ENCODE measurements around the gene JPT2. TPM values are rescaled to one million over a fixed set of nuclear protein-coding genes. Genes with fewer than 3 reads are reported as not detected.

JPT2 gene
- total RNA-seq, 2 experiments from 2014 or later, result 56.1 to 61.7 TPM

GRCh38 chr16:1668612-1669319 lies 9.3 kb upstream of the JPT2 start:
- Mint-ChIP-seq H3K36me3 (ENCODE audit: low read depth) (peaks cover 52% of the 10 kb centered on the region), H3K9me3 (ENCODE audit: insufficient read depth) (no peaks in the 10 kb centered on the region), H3K4me3 (no peak overlapping the region), H3K27ac (no peak overlapping the region), H3K27me3 (ENCODE audit: low read depth) (no peaks in the 10 kb centered on the region), H3K4me1 (ENCODE audit: low read depth) (no peaks in the 10 kb centered on the region)
- no peak for DNase-seq
- ChIA-PET CTCF (no interaction called here), POLR2A (no interaction called here)
- no peak for ATAC-seq

- Mint-ChIP-seq H3K36me3 (ENCODE audit: low read depth) (peaks cover 56% of the 10 kb centered on the region), H3K27me3 (ENCODE audit: low read depth) (no peaks in the 10 kb centered on the region), H3K9me3 (ENCODE audit: insufficient read depth) (no peaks in the 10 kb centered on the region), H3K27ac (no peak overlapping the region), H3K4me1 (ENCODE audit: low read depth) (no peaks in the 10 kb centered on the region), H3K4me3 (no peak overlapping the region)
- ChIA-PET POLR2A (no interaction called here), CTCF (no interaction called here)
- DNase-seq (no peak), ATAC-seq (no peak)
Observed at GRCh38 chr16:1669698-1670097, 8.4 kb upstream of the JPT2 start.

GRCh38 chr16:1670371-1670770 lies 7.7 kb upstream of the JPT2 start:
- POLR2A ChIA-PET, result no interaction called here
- Mint-ChIP-seq H3K27me3 (ENCODE audit: low read depth) (no peaks in the 10 kb centered on the region), H3K4me3 (no peak overlapping the region), H3K27ac (no peak overlapping the region), H3K4me1 (ENCODE audit: low read depth) (no peaks in the 10 kb centered on the region), H3K36me3 (ENCODE audit: low read depth) (peaks cover 63% of the 10 kb centered on the region), H3K9me3 (ENCODE audit: insufficient read depth) (no peaks in the 10 kb centered on the region)
- CTCF ChIA-PET, result no interaction called here
- ATAC-seq, result no peak
- no peak for DNase-seq

- H3K4me1 Mint-ChIP-seq (ENCODE audit: low read depth), result no peaks in the 10 kb centered on the region
- H3K9me3 Mint-ChIP-seq (ENCODE audit: insufficient read depth), result no peaks in the 10 kb centered on the region
- no peak for ATAC-seq
- no peak overlapping the region for H3K27ac Mint-ChIP-seq
- no peak overlapping the region for H3K4me3 Mint-ChIP-seq
- CTCF ChIA-PET, result no interaction called here
- DNase-seq, result no peak
- peaks cover 68% of the 10 kb centered on the region for H3K36me3 Mint-ChIP-seq (ENCODE audit: low read depth)
- POLR2A ChIA-PET, result no interaction called here
- no peaks in the 10 kb centered on the region for H3K27me3 Mint-ChIP-seq (ENCODE audit: low read depth)
Observed at GRCh38 chr16:1670866-1671265, 7.2 kb upstream of the JPT2 start.

- ChIA-PET POLR2A (no interaction called here), CTCF (interaction anchor here (1.7 kb wide), 1 partner anchor 32 kb away, joined by 5 read pairs; the partner anchor contains the start of gene MAPK8IP3)
- H3K36me3 Mint-ChIP-seq (ENCODE audit: low read depth), result peaks cover 58% of the 10 kb centered on the region
- no peak for ATAC-seq
- H3K9me3 Mint-ChIP-seq (ENCODE audit: insufficient read depth), result no peaks in the 10 kb centered on the region
- DNase-seq, result no peak
- no peaks in the 10 kb centered on the region for H3K27me3 Mint-ChIP-seq (ENCODE audit: low read depth)
- no peak overlapping the region for H3K27ac Mint-ChIP-seq
- H3K4me1 Mint-ChIP-seq (ENCODE audit: low read depth), result peaks cover 9% of the 10 kb centered on the region
- no peak overlapping the region for H3K4me3 Mint-ChIP-seq
Observed at GRCh38 chr16:1673424-1674151, 4.5 kb upstream of the JPT2 start.

- H3K27me3 Mint-ChIP-seq (ENCODE audit: low read depth), result no peaks in the 10 kb centered on the region
- DNase-seq, result no peak
- H3K9me3 Mint-ChIP-seq (ENCODE audit: insufficient read depth), result no peaks in the 10 kb centered on the region
- no peak for ATAC-seq
- H3K36me3 Mint-ChIP-seq (ENCODE audit: low read depth), result peaks cover 58% of the 10 kb centered on the region
- CTCF ChIA-PET, result interaction anchor here (1.7 kb wide), 1 partner anchor 32 kb away, joined by 5 read pairs; the partner anchor contains the start of gene MAPK8IP3
- H3K27ac Mint-ChIP-seq, result no peak overlapping the region
- H3K4me1 Mint-ChIP-seq (ENCODE audit: low read depth), result peaks cover 15% of the 10 kb centered on the region
- H3K4me3 Mint-ChIP-seq, result no peak overlapping the region
- POLR2A ChIA-PET, result no interaction called here
Observed at GRCh38 chr16:1674306-1674705, 3.8 kb upstream of the JPT2 start.

GRCh38 chr16:1674751-1675664 lies 3.1 kb upstream of the JPT2 start:
- H3K4me3 Mint-ChIP-seq, result no peak overlapping the region
- CTCF ChIA-PET, result interaction anchor here (1.7 kb wide), 1 partner anchor 31 kb away, joined by 5 read pairs; the partner anchor contains the start of gene MAPK8IP3
- DNase-seq (no peak), ATAC-seq (no peak)
- no peaks in the 10 kb centered on the region for H3K27me3 Mint-ChIP-seq (ENCODE audit: low read depth)
- H3K27ac Mint-ChIP-seq, result no peak overlapping the region
- peaks cover 53% of the 10 kb centered on the region for H3K36me3 Mint-ChIP-seq (ENCODE audit: low read depth)
- H3K9me3 Mint-ChIP-seq (ENCODE audit: insufficient read depth), result no peaks in the 10 kb centered on the region
- peaks cover 20% of the 10 kb centered on the region for H3K4me1 Mint-ChIP-seq (ENCODE audit: low read depth)
- POLR2A ChIA-PET, result no interaction called here

GRCh38 chr16:1676661-1677060 lies 1.4 kb upstream of the JPT2 start:
- DNase-seq (no peak), ATAC-seq (no peak)
- Mint-ChIP-seq H3K27ac (no peak overlapping the region), H3K36me3 (ENCODE audit: low read depth) (peaks cover 48% of the 10 kb centered on the region), H3K4me3 (no peak overlapping the region), H3K27me3 (ENCODE audit: low read depth) (no peaks in the 10 kb centered on the region), H3K4me1 (ENCODE audit: low read depth) (peaks cover 36% of the 10 kb centered on the region), H3K9me3 (ENCODE audit: insufficient read depth) (no peaks in the 10 kb centered on the region)
- ChIA-PET POLR2A (no interaction called here), CTCF (interaction anchor here (1.0 to 1.8 kb wide), 2 partner anchors 10 to 29 kb away, joined by 3 to 6 read pairs; partner anchors contain the start of gene MAPK8IP3)

- ATAC-seq, result no peak
Observed at GRCh38 chr16:1677339-1677738, 740 bp upstream of the JPT2 start.

GRCh38 chr16:1678500-1679098 lies 520 bp downstream of the JPT2 start:
- Mint-ChIP-seq H3K27me3 (ENCODE audit: low read depth) (no peaks in the 10 kb centered on the region), H3K9me3 (ENCODE audit: insufficient read depth) (no peaks in the 10 kb centered on the region), H3K4me1 (ENCODE audit: low read depth) (peaks cover 38% of the 10 kb centered on the region), H3K36me3 (ENCODE audit: low read depth) (peaks cover 36% of the 10 kb centered on the region), H3K27ac (peak overlapping the region; percentile 71), H3K4me3 (peak overlapping the region; percentile 78)
- ChIA-PET POLR2A (interaction anchor here (0.6 to 2.0 kb wide), 5 partner anchors 14 to 258 kb away, joined by 3 to 19 read pairs (median 5); partner anchors contain the start of genes EME2, MAPK8IP3, MRPS34 and UQCC4), CTCF (interaction anchor here (1.0 to 2.9 kb wide), 5 partner anchors 12 to 258 kb away, joined by 3 to 21 read pairs (median 4); partner anchors contain the start of genes MAPK8IP3 and UQCC4)
- DNase-seq, result peak; percentile 42
- ATAC-seq, result peak; percentile 29

More at GRCh38 chr16:1677339-1677738, 740 bp upstream of the JPT2 start:
- no peaks in the 10 kb centered on the region for H3K9me3 Mint-ChIP-seq (ENCODE audit: insufficient read depth)
- ChIA-PET POLR2A (interaction anchor here (0.9 to 2.0 kb wide), 3 partner anchors 29 to 537 kb away, joined by 3 to 19 read pairs (median 5); partner anchors contain the start of genes EME2, MAPK8IP3, MRPS34 and PGP), CTCF (interaction anchor here (1.0 to 2.9 kb wide), 4 partner anchors 10 to 257 kb away, joined by 3 to 21 read pairs (median 5); partner anchors contain the start of genes MAPK8IP3 and UQCC4)
- H3K4me3 Mint-ChIP-seq, result peak overlapping the region; percentile 44
- H3K27ac Mint-ChIP-seq, result no peak overlapping the region
- H3K4me1 Mint-ChIP-seq (ENCODE audit: low read depth), result peaks cover 38% of the 10 kb centered on the region
- H3K27me3 Mint-ChIP-seq (ENCODE audit: low read depth), result no peaks in the 10 kb centered on the region
- H3K36me3 Mint-ChIP-seq (ENCODE audit: low read depth), result peaks cover 41% of the 10 kb centered on the region
- no peak for DNase-seq

GRCh38 chr16:1680361-1680760 lies 2.3 kb downstream of the JPT2 start:
- Mint-ChIP-seq H3K9me3 (ENCODE audit: insufficient read depth) (no peaks in the 10 kb centered on the region), H3K36me3 (ENCODE audit: low read depth) (peaks cover 27% of the 10 kb centered on the region), H3K4me3 (no peak overlapping the region), H3K27me3 (ENCODE audit: low read depth) (no peaks in the 10 kb centered on the region), H3K4me1 (ENCODE audit: low read depth) (peaks cover 38% of the 10 kb centered on the region), H3K27ac (no peak overlapping the region)
- CTCF ChIA-PET, result interaction anchor here (2.9 kb wide), 1 partner anchor 25 kb away, joined by 21 read pairs; the partner anchor contains the start of gene MAPK8IP3
- DNase-seq (no peak), ATAC-seq (no peak)
- POLR2A ChIA-PET, result no interaction called here

Data from activated CD8-positive, alpha-beta T cell treated with anti-CD3 and anti-CD28 coated beads, Interleukin-2, amount 10 ng/mL, durations not matched to agents 7 days and 5 days (primary cell).